HepG2 (cell line): ENCODE measurements around the gene CYSTM1. TPM values are rescaled to one million over a fixed set of nuclear protein-coding genes. Genes with fewer than 3 reads are reported as not detected.

Experiments used
- ERF ChIP-seq: IDR thresholded peaks from 2 replicates; pipeline ENCODE4 v1.6.1; 2018; ENCODE audit warnings: missing biosample characterization, missing genetic modification reagents
- FOXA1 ChIP-seq, 2 experiments: fragments of 450-650 bp in 1 of 2; sonication (generic) in 1 of 2; formaldehyde crosslinking in 1 of 2; IDR thresholded peaks; 2 replicates each; pipeline versions ENCODE4 v1.4.0 to v1.6.1; 2016 to 2020; ENCODE audit warnings: missing genetic modification reagents in 1 of 2
- KLF15 ChIP-seq: sonication (generic); formaldehyde crosslinking; IDR thresholded peaks from 2 replicates; pipeline ENCODE4 v1.8.1; 2023; ENCODE audit warnings: borderline replicate concordance, mild to moderate bottlenecking, inconsistent platforms, missing genetic modification reagents, mixed read lengths
- NR1H2 ChIP-seq: sonication (generic); formaldehyde crosslinking; IDR thresholded peaks from 2 replicates; pipeline ENCODE4 v1.8.1; 2022; ENCODE audit warnings: low read depth, missing genetic modification reagents, borderline replicate concordance
- SRF ChIP-seq: IDR thresholded peaks from 2 replicates; pipeline ENCODE4 v1.6.1; 2011; ENCODE audit warnings: mild to moderate bottlenecking, low read depth, low read length, moderate library complexity
- SRSF4 ChIP-seq: fragments of 200-400 bp; formaldehyde crosslinking; IDR thresholded peaks from one replicate; pipeline ENCODE4 v1.6.1; 2018; ENCODE audit warnings: mild to moderate bottlenecking, low read depth, low read length, moderate library complexity; ENCODE audit not compliant: poor library complexity, severe bottlenecking
- ZFP36L1 ChIP-seq: sonication (generic); formaldehyde crosslinking; IDR thresholded peaks from 2 replicates; pipeline ENCODE4 v1.8.0; 2022; ENCODE audit warnings: mild to moderate bottlenecking, missing genetic modification reagents, moderate library complexity
- ZNF274 ChIP-seq: sonication (generic); formaldehyde crosslinking; IDR thresholded peaks from 2 replicates; pipeline ENCODE4 v1.5.1; 2020; ENCODE audit warnings: mild to moderate bottlenecking, missing genetic modification reagents
- ZNF547 ChIP-seq: sonication (generic); formaldehyde crosslinking; IDR thresholded peaks from 2 replicates; pipeline ENCODE4 v1.5.1; 2020; ENCODE audit warnings: mild to moderate bottlenecking, missing genetic modification reagents
- ZNF713 ChIP-seq: sonication (generic); formaldehyde crosslinking; IDR thresholded peaks from 2 replicates; pipeline ENCODE4 v1.4.0; 2020; ENCODE audit warnings: mild to moderate bottlenecking, missing genetic modification reagents
- polyA plus RNA-seq, 8 experiments: library from polyadenylated mRNA; depleted of rRNA in 3 of 8; stranded (reverse) in 7 of 8; unstranded in 1 of 8; fragments of >200 nt; fragmentation: Illumina TruSeq in 4 of 8; extraction: Trizol in 4 of 8; gene quantifications; 2 replicates each; pipeline versions ENCODE4 v1.2.1 to v1.2.3, GENCODE V29; 2011 to 2016; ENCODE audit warnings: low read depth in 4 of 8, missing spikeins in 1 of 8, mixed read lengths in 1 of 8; ENCODE audit not compliant: insufficient read depth in 1 of 8
- total RNA-seq, 5 experiments: library from RNA; depleted of rRNA; stranded (reverse); fragments of >200 nt; fragmentation: Illumina TruSeq; extraction: Trizol; gene quantifications; 2 replicates each; pipeline ENCODE4 v1.2.3, GENCODE V29; 2016; ENCODE audit warnings: low read depth in 1 of 5
- TF ChIP-seq, protein P1 (sequence below): sonication (generic); formaldehyde crosslinking; IDR thresholded peaks from 2 replicates; pipeline ENCODE4 v1.5.0; 2020; ENCODE audit warnings: missing genetic modification reagents, mild to moderate bottlenecking, borderline replicate concordance
- TF ChIP-seq, protein P2 (sequence below): IDR thresholded peaks from 2 replicates; pipeline ENCODE4 v1.6.1; 2016; ENCODE audit warnings: missing genetic modification reagents, missing compliant biosample characterization
- TF ChIP-seq, protein P3 (sequence below): sonication (generic); formaldehyde crosslinking; IDR thresholded peaks from 2 replicates; pipeline ENCODE4 v1.8.1; 2023; ENCODE audit warnings: mild to moderate bottlenecking, moderate library complexity, missing genetic modification reagents
- TF ChIP-seq, protein P4 (sequence below): sonication (generic); formaldehyde crosslinking; conservative IDR thresholded peaks from 2 replicates; pipeline ENCODE4 v1.4.0; 2020; ENCODE audit warnings: mild to moderate bottlenecking, missing genetic modification reagents, moderate library complexity
- TF ChIP-seq, protein P5 (sequence below): sonication (generic); formaldehyde crosslinking; IDR thresholded peaks from 2 replicates; pipeline ENCODE4 v1.5.0; 2020; ENCODE audit warnings: missing genetic modification reagents
- TF ChIP-seq, protein P6 (sequence below): sonication (generic); formaldehyde crosslinking; conservative IDR thresholded peaks from 2 replicates; pipeline ENCODE4 v1.4.0; 2020; ENCODE audit warnings: missing genetic modification reagents
- TF ChIP-seq, protein P7 (sequence below): sonication (generic); formaldehyde crosslinking; IDR thresholded peaks from 2 replicates; pipeline ENCODE4 v1.8.0; 2022; ENCODE audit warnings: missing genetic modification reagents, low read depth, mild to moderate bottlenecking, borderline replicate concordance
- TF ChIP-seq, protein P8 (sequence below): sonication (generic); formaldehyde crosslinking; IDR thresholded peaks from 2 replicates; pipeline ENCODE4 v1.5.1; 2020; ENCODE audit warnings: missing genetic modification reagents, mild to moderate bottlenecking, borderline replicate concordance

CYSTM1 gene
- total and polyA plus RNA-seq, 2 of the 13 experiments (the other 11 are each of a cell fraction or from before 2014, with no cell fraction given), result 40.0 to 73.4 TPM

DNA sequence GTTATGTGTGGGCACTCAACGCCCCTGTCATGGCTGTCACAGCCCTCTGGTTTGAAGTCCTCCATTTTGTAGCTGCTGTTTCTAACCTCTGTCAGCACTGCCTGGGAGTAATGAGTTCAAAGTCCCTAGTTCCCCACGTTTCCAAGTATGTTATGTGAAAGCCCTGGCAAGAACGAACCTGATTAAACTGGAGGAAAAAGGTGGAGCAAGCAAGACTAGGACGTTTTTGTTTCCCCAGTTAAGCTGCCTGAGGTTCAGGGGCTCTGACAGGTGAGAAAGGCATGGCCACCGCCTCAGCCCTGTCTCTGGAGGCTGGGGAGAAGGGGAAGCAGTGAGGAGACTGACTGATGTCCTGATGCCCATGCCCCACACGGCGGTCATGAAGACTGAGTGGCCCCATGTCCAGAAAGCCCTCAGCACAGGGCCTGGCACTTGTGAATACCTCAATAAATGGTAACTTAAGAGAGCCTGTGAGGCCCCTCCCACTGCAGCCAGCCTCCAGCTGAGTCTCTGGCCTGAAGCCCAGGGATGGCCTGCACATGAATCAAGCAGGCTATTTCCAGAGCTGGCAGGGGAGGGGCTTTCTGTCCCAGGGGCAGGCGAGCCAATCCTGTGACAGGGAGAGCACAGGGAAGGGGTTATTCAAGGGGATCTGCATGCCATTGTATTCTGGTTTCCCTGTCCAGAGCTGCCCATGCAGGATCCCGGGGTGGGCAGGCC, 66.2 kb downstream of the CYSTM1 start (continued):
- TF ChIP-seq, protein P1, sequence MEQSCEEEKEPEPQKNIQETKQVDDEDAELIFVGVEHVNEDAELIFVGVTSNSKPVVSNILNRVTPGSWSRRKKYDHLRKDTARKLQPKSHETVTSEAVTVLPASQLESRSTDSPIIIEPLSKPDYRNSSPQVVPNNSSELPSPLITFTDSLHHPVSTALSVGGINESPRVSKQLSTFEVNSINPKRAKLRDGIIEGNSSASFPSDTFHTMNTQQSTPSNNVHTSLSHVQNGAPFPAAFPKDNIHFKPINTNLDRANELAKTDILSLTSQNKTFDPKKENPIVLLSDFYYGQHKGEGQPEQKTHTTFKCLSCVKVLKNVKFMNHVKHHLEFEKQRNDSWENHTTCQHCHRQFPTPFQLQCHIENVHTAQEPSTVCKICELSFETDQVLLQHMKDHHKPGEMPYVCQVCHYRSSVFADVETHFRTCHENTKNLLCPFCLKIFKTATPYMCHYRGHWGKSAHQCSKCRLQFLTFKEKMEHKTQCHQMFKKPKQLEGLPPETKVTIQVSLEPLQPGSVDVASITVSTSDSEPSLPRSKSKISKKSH (CRISPR knock-in tag), result no peak
- TF ChIP-seq ZNF547 (no peak), NR1H2 (CRISPR knock-in tag) (no peak), KLF15 (CRISPR knock-in tag) (no peak), ERF (CRISPR knock-in tag) (0 out of 2 replicates have a peak, but pooled peaks have one; percentile 21), ZNF274 (0 out of 2 replicates have a peak, but pooled peaks have one; percentile 49), SRF (no peak), FOXA1 (IDR thresholded peaks at IDR 0.05) (no peak), FOXA1 (CRISPR knock-in tag; IDR thresholded peaks at IDR 0.05) (no peak), SRSF4 (no peak), ZFP36L1 (CRISPR knock-in tag) (no peak), ZNF713 (CRISPR knock-in tag) (no peak)
- TF ChIP-seq, protein P2, sequence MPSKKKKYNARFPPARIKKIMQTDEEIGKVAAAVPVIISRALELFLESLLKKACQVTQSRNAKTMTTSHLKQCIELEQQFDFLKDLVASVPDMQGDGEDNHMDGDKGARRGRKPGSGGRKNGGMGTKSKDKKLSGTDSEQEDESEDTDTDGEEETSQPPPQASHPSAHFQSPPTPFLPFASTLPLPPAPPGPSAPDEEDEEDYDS (CRISPR knock-in tag), result no peak; the same call in 1 of the 2 replicates
- TF ChIP-seq, protein P3, sequence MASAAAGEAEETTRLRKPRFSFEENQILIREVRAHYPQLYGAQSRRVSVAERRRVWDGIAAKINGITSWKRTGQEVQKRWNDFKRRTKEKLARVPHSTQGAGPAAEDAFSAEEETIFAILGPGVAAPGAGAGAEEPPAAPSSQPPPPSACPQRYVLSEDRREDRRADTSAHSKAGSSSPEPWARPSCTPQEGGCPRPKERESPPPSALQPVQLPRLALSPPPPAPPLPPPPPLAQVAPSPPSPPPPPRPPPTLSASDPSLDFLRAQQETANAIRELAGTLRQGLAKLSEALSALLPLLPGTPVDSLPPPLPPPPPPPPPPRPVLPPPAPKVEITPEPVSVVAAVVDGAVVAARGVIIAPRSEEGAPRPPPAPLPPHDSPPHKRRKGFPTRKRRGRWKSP (CRISPR knock-in tag), result no peak
- TF ChIP-seq, protein P4, sequence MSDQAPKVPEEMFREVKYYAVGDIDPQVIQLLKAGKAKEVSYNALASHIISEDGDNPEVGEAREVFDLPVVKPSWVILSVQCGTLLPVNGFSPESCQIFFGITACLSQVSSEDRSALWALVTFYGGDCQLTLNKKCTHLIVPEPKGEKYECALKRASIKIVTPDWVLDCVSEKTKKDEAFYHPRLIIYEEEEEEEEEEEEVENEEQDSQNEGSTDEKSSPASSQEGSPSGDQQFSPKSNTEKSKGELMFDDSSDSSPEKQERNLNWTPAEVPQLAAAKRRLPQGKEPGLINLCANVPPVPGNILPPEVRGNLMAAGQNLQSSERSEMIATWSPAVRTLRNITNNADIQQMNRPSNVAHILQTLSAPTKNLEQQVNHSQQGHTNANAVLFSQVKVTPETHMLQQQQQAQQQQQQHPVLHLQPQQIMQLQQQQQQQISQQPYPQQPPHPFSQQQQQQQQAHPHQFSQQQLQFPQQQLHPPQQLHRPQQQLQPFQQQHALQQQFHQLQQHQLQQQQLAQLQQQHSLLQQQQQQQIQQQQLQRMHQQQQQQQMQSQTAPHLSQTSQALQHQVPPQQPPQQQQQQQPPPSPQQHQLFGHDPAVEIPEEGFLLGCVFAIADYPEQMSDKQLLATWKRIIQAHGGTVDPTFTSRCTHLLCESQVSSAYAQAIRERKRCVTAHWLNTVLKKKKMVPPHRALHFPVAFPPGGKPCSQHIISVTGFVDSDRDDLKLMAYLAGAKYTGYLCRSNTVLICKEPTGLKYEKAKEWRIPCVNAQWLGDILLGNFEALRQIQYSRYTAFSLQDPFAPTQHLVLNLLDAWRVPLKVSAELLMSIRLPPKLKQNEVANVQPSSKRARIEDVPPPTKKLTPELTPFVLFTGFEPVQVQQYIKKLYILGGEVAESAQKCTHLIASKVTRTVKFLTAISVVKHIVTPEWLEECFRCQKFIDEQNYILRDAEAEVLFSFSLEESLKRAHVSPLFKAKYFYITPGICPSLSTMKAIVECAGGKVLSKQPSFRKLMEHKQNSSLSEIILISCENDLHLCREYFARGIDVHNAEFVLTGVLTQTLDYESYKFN, result peak; percentile 66
- TF ChIP-seq, protein P5, sequence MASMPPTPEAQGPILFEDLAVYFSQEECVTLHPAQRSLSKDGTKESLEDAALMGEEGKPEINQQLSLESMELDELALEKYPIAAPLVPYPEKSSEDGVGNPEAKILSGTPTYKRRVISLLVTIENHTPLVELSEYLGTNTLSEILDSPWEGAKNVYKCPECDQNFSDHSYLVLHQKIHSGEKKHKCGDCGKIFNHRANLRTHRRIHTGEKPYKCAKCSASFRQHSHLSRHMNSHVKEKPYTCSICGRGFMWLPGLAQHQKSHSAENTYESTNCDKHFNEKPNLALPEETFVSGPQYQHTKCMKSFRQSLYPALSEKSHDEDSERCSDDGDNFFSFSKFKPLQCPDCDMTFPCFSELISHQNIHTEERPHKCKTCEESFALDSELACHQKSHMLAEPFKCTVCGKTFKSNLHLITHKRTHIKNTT (CRISPR knock-in tag), result no peak
- TF ChIP-seq, protein P6, sequence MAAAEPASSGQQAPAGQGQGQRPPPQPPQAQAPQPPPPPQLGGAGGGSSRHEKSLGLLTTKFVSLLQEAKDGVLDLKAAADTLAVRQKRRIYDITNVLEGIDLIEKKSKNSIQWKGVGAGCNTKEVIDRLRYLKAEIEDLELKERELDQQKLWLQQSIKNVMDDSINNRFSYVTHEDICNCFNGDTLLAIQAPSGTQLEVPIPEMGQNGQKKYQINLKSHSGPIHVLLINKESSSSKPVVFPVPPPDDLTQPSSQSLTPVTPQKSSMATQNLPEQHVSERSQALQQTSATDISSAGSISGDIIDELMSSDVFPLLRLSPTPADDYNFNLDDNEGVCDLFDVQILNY, result no peak
- TF ChIP-seq, protein P7, sequence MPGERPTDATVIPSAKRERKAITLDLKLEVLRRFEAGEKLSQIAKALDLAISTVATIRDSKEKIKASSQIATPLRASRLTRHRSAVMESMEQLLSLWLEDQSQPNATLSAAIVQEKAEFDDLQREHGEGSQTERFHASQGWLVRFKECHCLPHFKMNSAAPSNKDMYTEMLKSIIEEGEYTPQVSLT (CRISPR knock-in tag), result no peak
- TF ChIP-seq, protein P8, sequence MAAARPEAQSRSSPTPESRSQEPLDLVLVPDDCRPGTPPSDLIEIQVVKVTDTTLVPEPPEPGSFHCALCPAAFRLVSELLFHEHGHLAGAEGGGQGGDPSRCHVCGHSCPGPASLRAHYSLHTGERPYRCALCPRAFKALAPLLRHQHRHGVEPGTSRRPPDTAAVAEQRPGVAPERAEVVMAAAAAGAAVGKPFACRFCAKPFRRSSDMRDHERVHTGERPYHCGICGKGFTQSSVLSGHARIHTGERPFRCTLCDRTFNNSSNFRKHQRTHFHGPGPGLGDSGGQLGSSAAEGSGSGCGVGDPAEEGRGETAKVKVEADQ, result no peak
